Epithelial cell of proximal tubule (primary cell): ENCODE measurements around the gene KIZ. TPM values are rescaled to one million over a fixed set of nuclear protein-coding genes. Genes with fewer than 3 reads are reported as not detected.

Source experiments
- DNase-seq: peaks from one replicate; pipeline ENCODE4 v3.0.0-alpha.2; 2011; ENCODE audit warnings: low read depth
- H3K4me3 ChIP-seq: 2 replicates; pipeline ENCODE4 v1.5.1; 2011; ENCODE audit warnings: low read depth, mild to moderate bottlenecking, low read length
- CTCF ChIP-seq: conservative IDR thresholded peaks from 2 replicates; pipeline ENCODE4 v1.5.1; 2012; ENCODE audit warnings: low read depth, mild to moderate bottlenecking, low read length
- total RNA-seq: library from RNA; depleted of rRNA; stranded (reverse); fragments of >200 nt; gene quantifications from 2 replicates; pipeline ENCODE4 v1.2.3, GENCODE V29; 2015

The KIZ gene
- total RNA-seq, 1 donor from 2014 or later, result 4.7 TPM

- no peak for TF ChIP-seq CTCF
- H3K4me3 ChIP-seq, result no peak overlapping the region
- DNase-seq, result no peak
Measured at GRCh38 chr20:21149344-21149743, 23.5 kb downstream of the KIZ start.

DNA sequence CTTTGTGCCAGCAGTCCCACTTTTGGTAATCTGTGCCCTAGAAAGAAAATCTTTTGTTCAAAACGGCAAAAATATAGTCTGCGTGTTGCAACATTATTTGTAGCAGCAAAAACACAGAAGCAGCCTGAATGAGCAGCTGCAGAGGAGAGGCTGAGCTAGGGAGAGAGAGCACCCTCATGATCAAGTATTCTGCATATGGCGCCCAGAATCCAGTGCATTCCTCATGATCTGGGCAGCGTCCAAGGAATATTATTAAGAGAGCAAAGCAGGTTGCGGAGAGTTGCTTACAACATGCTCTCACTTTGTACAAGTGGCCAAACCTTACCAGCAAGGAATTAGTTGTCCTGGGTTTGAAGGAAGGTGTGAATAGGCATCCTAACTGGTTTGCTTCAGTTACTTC, 25.9 kb downstream of the KIZ start:
- TF ChIP-seq CTCF, result no peak
- no peak overlapping the region for H3K4me3 ChIP-seq
- DNase-seq, result no peak

DNA sequence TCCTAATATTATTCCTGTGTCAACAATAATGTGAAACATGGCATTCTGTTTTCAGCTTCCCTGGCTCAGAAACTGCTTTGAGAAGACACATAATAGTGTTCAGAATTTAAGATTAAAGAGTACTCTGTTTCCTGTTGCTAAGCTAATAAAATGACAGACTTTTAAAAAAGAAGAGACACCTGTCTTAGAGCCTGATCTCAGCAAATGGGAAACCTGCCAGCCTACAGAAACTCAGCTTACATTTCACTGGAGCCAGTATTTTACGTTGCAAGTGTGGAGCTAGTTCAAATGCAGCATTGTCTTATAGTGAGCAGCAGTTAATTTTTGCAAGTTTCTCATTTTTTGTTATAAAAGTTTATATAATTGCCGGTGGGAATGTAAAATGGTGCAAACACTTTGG, 28.8 kb downstream of the KIZ start:
- no peak for TF ChIP-seq CTCF
- DNase-seq, result no peak
- no peak overlapping the region for H3K4me3 ChIP-seq

DNA sequence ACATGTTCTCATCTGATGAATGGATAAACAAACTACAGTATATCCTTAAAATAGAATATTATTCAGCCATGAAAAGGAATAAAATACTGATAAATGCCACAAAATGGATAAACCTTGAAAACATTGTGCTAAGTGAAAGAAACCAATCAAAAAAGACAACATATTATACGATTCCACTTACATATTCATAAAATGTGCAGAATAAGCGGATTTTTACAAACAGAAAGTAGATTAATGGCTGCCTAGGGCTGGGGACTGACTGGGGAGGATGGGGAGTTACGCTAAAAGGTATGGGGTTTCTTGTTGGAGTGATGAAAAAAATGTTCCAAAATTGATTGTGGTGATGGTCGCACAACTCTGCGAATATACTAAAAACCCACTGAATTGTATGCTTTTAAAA, 29.4 kb downstream of the KIZ start:
- no peak for TF ChIP-seq CTCF
- DNase-seq, result no peak
- no peak overlapping the region for H3K4me3 ChIP-seq

DNA sequence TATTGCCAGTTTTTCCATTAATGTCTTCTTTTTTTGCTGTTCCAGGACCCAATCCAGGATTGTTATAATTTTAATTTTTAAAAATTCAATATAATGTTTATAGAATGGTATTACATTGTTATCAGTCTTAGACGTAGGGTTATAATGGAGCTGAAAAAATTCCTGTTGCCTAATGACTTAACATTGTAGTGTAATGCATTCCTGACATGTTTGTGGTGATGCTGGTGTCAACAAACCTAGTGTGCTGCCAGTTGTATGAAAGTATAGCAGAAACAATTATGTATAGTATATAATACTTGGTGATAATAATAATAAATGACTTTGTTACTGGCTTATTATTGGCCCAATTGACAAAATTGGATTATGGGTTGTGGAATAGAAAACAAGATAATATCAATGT, 30.4 kb downstream of the KIZ start:
- no peak overlapping the region for H3K4me3 ChIP-seq
- TF ChIP-seq CTCF, result no peak
- DNase-seq, result peak; percentile 7

GRCh38 chr20:21157006-21157405, 31.1 kb downstream of the KIZ start:
- DNase-seq, result no peak
- TF ChIP-seq CTCF, result no peak
- no peak overlapping the region for H3K4me3 ChIP-seq

DNA sequence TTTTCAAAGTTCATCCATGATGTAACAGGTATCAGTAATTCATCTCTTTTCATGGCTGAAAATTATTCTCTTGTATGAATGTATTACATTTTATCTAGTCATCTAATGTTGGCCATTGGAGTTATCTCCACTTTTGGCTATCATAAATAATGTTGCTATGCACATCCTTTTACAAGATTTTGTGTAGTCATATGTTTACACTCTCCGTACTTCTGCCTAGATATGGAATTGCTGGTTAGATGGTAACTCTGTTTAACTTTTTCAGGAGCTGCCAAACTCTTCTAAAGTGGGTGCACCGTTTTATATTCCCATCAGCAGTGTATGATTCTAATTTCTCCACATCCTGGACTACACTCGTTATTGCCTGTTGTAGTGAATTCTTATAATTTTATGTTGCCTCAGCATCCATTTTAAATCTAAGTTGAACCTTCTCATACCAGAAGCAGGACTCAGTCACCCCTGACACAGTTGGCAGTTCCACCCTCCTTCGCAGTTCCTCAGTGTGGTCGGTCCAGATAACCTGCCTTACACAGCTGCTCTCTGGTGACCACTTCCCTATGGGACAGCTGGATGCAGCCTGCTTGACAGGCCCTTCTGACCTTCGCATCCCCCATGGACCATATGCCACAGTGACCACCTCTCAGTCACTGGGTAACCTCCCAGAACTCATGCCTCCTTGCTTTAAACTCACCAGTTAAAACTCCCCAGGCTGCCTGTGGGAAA, 33.9 kb downstream of the KIZ start:
- DNase-seq, result no peak
- no peak overlapping the region for H3K4me3 ChIP-seq
- no peak for TF ChIP-seq CTCF
